SK-N-SH treated with all-trans-retinoic acid at 6 μM for 48 hours (cell line): ENCODE measurements around the gene MESP2.

Experiments
- OSR1 ChIP-seq: fragments of 250-450 bp; sonication (Bioruptor Pico); IDR thresholded peaks from 2 replicates; pipeline ENCODE4 v1.8.0; 2022; ENCODE audit warnings: moderate library complexity, mild to moderate bottlenecking, inconsistent platforms
- TF ChIP-seq, protein P1 (sequence below): fragments of 250-450 bp; sonication (Bioruptor Pico); IDR thresholded peaks from 2 replicates; pipeline ENCODE4 v1.8.0; 2021; ENCODE audit warnings: low read depth, mild to moderate bottlenecking, moderate library complexity, borderline replicate concordance
- TF ChIP-seq, protein P2 (sequence below): fragments of 250-450 bp; sonication (Bioruptor Pico); IDR thresholded peaks from 2 replicates; pipeline ENCODE4 v1.5.1; 2021; ENCODE audit warnings: mild to moderate bottlenecking, moderate library complexity

DNA sequence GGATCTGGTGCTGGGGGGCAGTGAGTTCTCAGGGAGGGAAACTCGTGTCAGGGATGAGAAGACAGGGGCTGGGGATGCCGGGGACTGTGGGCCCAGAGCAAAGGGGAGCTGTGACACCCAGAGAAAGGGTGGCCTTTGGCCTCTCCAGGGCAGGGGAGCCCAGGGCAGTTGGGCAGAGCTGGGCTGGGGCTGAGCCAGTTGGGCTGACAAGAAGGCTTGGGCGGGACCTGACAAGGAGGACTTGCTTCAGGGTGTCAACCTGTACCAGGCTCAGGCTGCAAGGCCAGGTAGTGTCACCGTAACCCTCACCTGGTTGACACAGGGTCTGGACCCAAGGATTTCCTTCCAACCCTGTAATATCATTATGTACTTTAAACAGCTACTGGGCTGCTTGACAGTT, 51.7 kb downstream of the MESP2 start:
- TF ChIP-seq, protein P1, sequence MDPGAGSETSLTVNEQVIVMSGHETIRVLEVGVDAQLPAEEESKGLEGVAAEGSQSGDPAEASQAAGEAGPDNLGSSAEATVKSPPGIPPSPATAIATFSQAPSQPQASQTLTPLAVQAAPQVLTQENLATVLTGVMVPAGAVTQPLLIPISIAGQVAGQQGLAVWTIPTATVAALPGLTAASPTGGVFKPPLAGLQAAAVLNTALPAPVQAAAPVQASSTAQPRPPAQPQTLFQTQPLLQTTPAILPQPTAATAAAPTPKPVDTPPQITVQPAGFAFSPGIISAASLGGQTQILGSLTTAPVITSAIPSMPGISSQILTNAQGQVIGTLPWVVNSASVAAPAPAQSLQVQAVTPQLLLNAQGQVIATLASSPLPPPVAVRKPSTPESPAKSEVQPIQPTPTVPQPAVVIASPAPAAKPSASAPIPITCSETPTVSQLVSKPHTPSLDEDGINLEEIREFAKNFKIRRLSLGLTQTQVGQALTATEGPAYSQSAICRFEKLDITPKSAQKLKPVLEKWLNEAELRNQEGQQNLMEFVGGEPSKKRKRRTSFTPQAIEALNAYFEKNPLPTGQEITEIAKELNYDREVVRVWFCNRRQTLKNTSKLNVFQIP (CRISPR knock-in tag): no peak
- TF ChIP-seq, protein P2, sequence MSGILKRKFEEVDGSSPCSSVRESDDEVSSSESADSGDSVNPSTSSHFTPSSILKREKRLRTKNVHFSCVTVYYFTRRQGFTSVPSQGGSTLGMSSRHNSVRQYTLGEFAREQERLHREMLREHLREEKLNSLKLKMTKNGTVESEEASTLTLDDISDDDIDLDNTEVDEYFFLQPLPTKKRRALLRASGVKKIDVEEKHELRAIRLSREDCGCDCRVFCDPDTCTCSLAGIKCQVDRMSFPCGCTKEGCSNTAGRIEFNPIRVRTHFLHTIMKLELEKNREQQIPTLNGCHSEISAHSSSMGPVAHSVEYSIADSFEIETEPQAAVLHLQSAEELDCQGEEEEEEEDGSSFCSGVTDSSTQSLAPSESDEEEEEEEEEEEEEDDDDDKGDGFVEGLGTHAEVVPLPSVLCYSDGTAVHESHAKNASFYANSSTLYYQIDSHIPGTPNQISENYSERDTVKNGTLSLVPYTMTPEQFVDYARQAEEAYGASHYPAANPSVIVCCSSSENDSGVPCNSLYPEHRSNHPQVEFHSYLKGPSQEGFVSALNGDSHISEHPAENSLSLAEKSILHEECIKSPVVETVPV (CRISPR knock-in tag): no peak
- TF ChIP-seq OSR1 (CRISPR knock-in tag): no peak
